WERI-Rb-1 (cell line): ENCODE data around the gene CEP63.

Experiments
- DNase-seq: peaks from one replicate; pipeline ENCODE4 v3.0.0-alpha.2; 2020
- H3K27ac ChIP-seq: fragments of 250-450 bp; sonication (Bioruptor Pico); 2 replicates; pipeline ENCODE4 v1.5.1; 2020; ENCODE audit warnings: mild to moderate bottlenecking, moderate library complexity
- H3K27me3 ChIP-seq: fragments of 250-450 bp; sonication (Bioruptor Pico); 2 replicates; pipeline ENCODE4 v1.5.1; 2021; ENCODE audit warnings: mild to moderate bottlenecking, low read depth, moderate library complexity; ENCODE audit not compliant: insufficient read depth, severe bottlenecking
- H3K36me3 ChIP-seq: fragments of 250-450 bp; sonication (Bioruptor Pico); 2 replicates; pipeline ENCODE4 v1.5.1; 2020; ENCODE audit warnings: mild to moderate bottlenecking, moderate library complexity
- H3K4me3 ChIP-seq: 2 replicates; pipeline ENCODE4 v1.5.1; 2011; ENCODE audit warnings: low read depth, mild to moderate bottlenecking, control low read depth, low read length
- H3K9me3 ChIP-seq: fragments of 250-450 bp; sonication (Bioruptor Pico); 2 replicates; pipeline ENCODE4 v1.5.1; 2021; ENCODE audit warnings: mild to moderate bottlenecking, moderate library complexity; ENCODE audit not compliant: severe bottlenecking
- TF ChIP-seq, protein P1 (sequence below): IDR thresholded peaks from 2 replicates; pipeline ENCODE4 v1.5.1; 2011; ENCODE audit warnings: low read depth, mild to moderate bottlenecking, control low read depth, inconsistent platforms, low read length

Gene CEP63

DNA sequence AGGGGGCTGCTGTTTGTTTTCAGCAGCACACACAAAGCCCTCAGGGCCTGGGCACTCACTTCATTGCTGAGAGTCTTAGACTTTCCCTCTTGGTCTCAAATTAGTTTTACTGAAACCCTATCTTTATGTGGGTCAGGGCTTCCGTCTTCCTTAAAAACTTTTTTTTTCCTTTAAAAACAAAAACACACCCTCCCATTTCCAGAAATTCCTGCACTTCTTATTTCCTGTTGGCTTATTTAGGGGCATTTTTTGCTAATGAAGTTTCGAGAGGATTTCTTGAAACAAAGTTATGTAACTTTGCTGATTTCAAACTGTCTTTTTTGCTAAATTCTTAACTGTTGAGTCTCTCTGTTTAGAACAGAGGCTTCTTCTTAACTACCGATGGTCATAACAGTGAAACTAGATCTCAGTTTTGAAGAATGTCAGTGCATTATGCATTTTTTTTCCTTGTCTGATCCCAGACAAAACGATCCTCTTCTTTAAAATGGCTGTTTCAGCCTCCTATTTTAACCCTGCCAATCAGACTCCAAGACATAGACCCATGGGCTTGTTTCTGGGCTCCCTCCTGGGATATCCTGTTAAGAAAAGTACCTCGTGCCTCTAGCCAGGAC, 23.4 kb upstream of the CEP63 start:
- DNase-seq = no peak
- TF ChIP-seq, protein P1, sequence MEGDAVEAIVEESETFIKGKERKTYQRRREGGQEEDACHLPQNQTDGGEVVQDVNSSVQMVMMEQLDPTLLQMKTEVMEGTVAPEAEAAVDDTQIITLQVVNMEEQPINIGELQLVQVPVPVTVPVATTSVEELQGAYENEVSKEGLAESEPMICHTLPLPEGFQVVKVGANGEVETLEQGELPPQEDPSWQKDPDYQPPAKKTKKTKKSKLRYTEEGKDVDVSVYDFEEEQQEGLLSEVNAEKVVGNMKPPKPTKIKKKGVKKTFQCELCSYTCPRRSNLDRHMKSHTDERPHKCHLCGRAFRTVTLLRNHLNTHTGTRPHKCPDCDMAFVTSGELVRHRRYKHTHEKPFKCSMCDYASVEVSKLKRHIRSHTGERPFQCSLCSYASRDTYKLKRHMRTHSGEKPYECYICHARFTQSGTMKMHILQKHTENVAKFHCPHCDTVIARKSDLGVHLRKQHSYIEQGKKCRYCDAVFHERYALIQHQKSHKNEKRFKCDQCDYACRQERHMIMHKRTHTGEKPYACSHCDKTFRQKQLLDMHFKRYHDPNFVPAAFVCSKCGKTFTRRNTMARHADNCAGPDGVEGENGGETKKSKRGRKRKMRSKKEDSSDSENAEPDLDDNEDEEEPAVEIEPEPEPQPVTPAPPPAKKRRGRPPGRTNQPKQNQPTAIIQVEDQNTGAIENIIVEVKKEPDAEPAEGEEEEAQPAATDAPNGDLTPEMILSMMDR = no peak
- no peaks in the 10 kb centered on the region; the same call in 1 of the 2 replicates for H3K36me3 ChIP-seq
- H3K4me3 ChIP-seq = no peak overlapping the region
- no peak overlapping the region for H3K27ac ChIP-seq
- no peaks in the 10 kb centered on the region for H3K27me3 ChIP-seq
- H3K9me3 ChIP-seq = no peaks in the 10 kb centered on the region

DNA sequence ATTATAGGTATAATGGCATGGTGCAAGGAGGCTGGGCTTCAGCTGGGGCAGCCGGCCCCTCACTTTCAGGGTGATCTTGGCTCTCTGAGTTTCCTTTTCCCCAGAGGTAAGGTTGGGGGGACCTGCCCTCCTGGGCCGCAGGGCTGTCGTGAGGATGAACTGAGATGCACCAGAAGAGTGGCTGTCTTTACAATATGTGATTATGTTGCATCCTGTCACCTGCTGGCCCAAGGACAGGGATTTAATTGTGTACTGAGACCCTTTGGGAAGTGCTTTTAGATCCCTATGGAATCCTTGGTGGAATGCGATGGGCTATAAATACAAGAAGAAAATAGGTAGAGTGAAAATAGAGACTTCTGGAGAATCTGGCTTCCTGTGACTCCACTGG, 22.2 kb upstream of the CEP63 start:
- Histone ChIP-seq H3K9me3 (no peaks in the 10 kb centered on the region), H3K27ac (no peak overlapping the region), H3K27me3 (no peaks in the 10 kb centered on the region), H3K4me3 (no peak overlapping the region), H3K36me3 (no peaks in the 10 kb centered on the region; the same call in 1 of the 2 replicates)
- TF ChIP-seq, protein P1 = no peak
- DNase-seq = no peak

DNA sequence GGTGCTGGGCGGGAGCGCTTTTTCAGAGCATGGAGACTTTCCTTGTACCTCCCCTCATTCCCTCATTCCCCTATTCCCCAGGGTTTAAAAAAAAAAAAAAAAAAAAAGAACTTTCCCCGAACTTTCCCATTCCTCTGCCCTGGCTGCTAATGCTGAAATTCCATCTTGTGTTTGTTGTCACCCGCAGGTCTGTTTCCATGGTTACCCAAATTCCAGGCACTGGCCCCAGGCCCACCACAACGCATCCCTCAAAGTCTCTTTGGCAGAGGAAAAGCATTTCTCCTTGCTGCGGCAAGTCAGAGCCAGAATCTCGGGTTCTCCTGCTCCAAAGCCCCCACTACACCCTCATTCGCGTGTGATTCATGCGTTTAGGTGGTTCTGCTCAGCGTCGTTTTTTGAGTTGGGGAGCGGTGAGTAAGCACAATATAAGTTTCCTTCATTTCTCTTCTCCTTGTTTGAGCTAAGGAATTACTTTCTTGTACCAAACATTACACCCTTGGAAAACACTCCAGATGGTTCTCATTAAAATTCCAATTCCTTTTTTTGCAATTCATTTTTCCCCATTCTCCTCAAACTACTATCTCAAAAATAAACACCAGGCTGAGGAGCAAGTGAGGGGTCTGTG, 21.7 kb upstream of the CEP63 start:
- Histone ChIP-seq H3K27me3 (no peaks in the 10 kb centered on the region), H3K9me3 (no peaks in the 10 kb centered on the region), H3K4me3 (no peak overlapping the region), H3K36me3 (no peaks in the 10 kb centered on the region; the same call in 1 of the 2 replicates), H3K27ac (no peak overlapping the region)
- DNase-seq = no peak
- TF ChIP-seq, protein P1 = no peak

DNA sequence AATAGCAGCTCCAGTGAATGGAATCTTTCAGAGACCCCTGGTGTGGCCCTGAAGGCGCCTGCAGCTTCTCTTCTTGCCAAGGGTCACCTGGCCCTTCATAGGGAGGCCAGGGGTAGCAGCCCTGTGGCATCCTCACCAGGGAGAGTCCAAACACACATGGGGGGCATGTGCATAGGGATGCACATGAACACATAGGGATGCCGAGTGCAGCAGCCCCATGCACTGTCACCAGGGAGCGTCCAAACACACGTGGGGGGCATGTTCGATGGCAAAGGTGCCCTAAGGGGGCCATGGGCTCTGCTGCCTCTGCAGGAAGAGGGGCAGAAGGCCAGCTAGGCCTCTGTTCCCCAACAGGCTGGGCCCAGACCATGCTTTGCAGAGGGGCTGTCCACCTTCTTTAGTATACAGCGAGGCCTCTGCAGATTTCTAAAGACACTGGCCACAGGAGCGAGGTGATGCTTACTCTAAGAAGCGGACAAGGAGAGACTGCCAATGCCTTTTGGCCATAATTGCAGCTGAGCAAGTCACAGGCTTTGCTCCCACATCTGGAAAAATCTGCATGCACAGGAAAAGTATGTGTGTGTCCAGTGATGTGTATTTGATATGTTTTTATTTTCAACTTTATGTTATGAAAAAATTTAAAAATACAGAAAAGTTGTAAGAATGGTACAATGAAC, 21.0 kb upstream of the CEP63 start:
- Histone ChIP-seq H3K9me3 (no peaks in the 10 kb centered on the region), H3K27me3 (no peaks in the 10 kb centered on the region), H3K4me3 (no peak overlapping the region), H3K27ac (no peak overlapping the region), H3K36me3 (no peaks in the 10 kb centered on the region; the same call in 1 of the 2 replicates)
- TF ChIP-seq, protein P1 = no peak
- no peak for DNase-seq

DNA sequence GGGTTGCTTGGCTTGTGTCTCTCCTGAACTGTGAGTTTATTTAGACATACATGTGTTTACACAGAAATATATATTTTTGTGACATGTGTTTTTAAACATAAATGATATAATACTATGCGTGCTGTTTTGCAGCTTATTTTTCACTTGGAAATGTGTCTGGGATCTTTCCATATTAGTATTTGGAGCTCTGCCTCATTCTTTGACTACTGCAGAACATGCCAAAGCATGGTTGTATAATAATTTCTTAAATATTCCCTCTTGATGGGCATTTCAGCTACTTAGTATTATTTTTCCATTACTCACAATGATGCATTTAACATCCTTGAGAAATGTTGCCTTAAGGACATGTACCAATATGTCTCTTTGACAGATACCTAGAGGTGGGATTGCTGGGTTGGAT, 19.5 kb upstream of the CEP63 start:
- no peak overlapping the region for H3K4me3 ChIP-seq
- no peak overlapping the region for H3K27ac ChIP-seq
- TF ChIP-seq, protein P1 = no peak
- H3K36me3 ChIP-seq = no peaks in the 10 kb centered on the region; the same call in 1 of the 2 replicates
- no peaks in the 10 kb centered on the region for H3K9me3 ChIP-seq
- no peaks in the 10 kb centered on the region for H3K27me3 ChIP-seq
- DNase-seq = no peak
